ENCODE results near the gene UNC13A. TPM values are rescaled to one million over a fixed set of nuclear protein-coding genes. Genes with fewer than 3 reads are reported as not detected.

Gene UNC13A
- polyA plus RNA-seq, 1 of the 3 experiments (the other 2 are of a cell fraction): 0.38 TPM

DNA sequence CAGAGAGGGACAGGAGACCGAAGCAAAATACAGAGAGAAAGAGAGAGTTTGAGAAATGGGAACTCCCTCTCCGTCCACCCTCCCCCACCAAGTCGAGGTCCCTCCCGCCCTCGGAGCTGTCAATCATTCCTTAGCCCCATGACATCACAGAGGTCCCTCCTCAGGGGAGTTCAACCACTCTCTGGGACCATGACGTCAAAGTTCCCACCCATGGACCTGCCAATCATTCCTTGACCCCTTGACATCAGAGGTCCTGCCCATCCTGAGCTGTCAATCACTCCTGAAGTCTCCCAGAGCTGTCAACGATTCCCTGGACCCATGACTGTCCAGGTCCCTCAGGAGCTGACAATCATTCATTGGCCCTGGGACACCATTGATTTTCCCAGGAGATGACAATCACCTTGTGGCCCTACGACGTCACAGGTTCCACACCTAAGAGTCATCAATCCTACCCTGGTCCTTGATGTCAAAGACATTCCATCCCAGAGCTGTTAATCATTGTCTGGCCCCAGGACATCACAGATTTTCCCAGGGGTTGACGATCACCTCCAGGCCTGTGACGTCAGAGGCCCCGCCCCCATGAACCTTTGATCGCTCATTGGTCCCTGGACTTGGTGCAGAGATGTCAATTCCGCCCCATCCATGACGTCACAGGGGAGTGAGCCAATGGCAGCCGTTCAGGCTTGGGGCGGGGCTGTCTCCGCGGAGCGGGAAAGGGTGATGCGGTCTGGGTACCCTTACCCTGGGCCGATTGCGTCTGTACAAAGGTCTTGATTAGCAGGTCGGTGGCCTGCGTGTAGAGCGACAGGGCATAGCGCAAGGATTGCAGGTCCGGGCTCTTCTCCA lies 71.0 kb downstream of the UNC13A start:
- DNase-seq: peak; percentile 60
- CTCF ChIA-PET: no interaction called here
- H3K4me2 ChIP-seq: no peak overlapping the region

DNA sequence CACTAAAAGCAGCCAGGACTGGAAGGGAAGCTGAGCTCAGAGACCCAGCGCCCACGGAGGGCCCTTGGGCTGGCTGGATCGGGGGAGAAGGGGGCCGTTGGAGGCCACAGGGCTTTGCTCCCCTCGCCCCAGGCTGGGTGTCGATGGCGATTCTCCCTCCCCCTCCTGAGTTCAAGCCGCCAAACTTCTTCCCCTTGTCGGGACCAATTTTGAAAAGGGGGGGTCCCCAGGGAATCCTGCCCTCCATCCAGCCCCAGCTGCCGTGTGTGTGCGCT lies 71.5 kb downstream of the UNC13A start:
- Histone ChIP-seq H3K27me3 (ENCODE audit: insufficient read depth) (no peaks in the 10 kb centered on the region), H3K36me3 (replicated peaks in 1 of 2; ENCODE audit: control insufficient read depth in 1 of 2, insufficient read depth in 2 of 2, low read length in 1 of 2) (no peaks in the 10 kb centered on the region), H3K4me3 (ENCODE audit: low read depth in 2 of 2, low read length in 1 of 2) (no peak overlapping the region), H4K20me1 (ENCODE audit: insufficient read depth) (no peaks in the 10 kb centered on the region), H3K4me2 (no peak overlapping the region), H3F3A (replicated peaks; ENCODE audit: insufficient read depth) (no peaks in the 10 kb centered on the region), H2AFZ (ENCODE audit: low read depth) (no peak overlapping the region), H3K9me3 (no peaks in the 10 kb centered on the region), H3K79me2 (ENCODE audit: insufficient read depth) (no peaks in the 10 kb centered on the region), H3K27ac (ENCODE audit: low read depth in 2 of 2, low read length in 1 of 2) (no peak overlapping the region), H3K9ac (no peak overlapping the region), H3K9me2 (no peaks in the 10 kb centered on the region), H3K4me1 (ENCODE audit: control insufficient read depth in 1 of 2, insufficient read depth in 2 of 2, low read depth in 1 of 2, low read length in 1 of 2) (no peaks in the 10 kb centered on the region)
- ChIA-PET POLR2A (interaction anchor here (1.0 kb wide), 1 partner anchor 26 kb away, joined by 3 read pairs; no protein-coding TSS in a partner anchor), CTCF (no interaction called here)
- no peak for TF ChIP-seq RCOR1 (IDR thresholded peaks at IDR 0.05; ENCODE audit: low read length)
- no peak for TF ChIP-seq SIN3A (IDR thresholded peaks at IDR 0.05; ENCODE audit: borderline replicate concordance, low read depth, low read length)
- no peak for TF ChIP-seq NFIC (IDR thresholded peaks at IDR 0.05; ENCODE audit: borderline replicate concordance)
- no peak for TF ChIP-seq GATA2 (CRISPR knock-in tag; IDR thresholded peaks at IDR 0.05)
- TF ChIP-seq, protein P1, sequence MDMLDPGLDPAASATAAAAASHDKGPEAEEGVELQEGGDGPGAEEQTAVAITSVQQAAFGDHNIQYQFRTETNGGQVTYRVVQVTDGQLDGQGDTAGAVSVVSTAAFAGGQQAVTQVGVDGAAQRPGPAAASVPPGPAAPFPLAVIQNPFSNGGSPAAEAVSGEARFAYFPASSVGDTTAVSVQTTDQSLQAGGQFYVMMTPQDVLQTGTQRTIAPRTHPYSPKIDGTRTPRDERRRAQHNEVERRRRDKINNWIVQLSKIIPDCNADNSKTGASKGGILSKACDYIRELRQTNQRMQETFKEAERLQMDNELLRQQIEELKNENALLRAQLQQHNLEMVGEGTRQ (IDR thresholded peaks at IDR 0.05; ENCODE audit: borderline replicate concordance, low read depth, low read length): no peak
- TF ChIP-seq FOXJ3 (CRISPR knock-in tag; IDR thresholded peaks at IDR 0.05): no peak
- TF ChIP-seq EP300 (IDR thresholded peaks at IDR 0.05; ENCODE audit: borderline replicate concordance in 1 of 2, low read depth in 1 of 2, low read length in 1 of 2): no peak
- TF ChIP-seq SMC3 (IDR thresholded peaks at IDR 0.05; ENCODE audit: low read depth, low read length): no peak
- no peak for TF ChIP-seq YY1 (IDR thresholded peaks at IDR 0.05; ENCODE audit: low read depth)
- WGBS (ENCODE audit: low lambda C conversion rate): 66% methylated on average over 6 of the region's 11 CpGs
- no peak for DNase-seq

More for the DNA sequence above, 71.0 kb downstream of the UNC13A start:
- H3F3A ChIP-seq (replicated peaks; ENCODE audit: insufficient read depth): no peaks in the 10 kb centered on the region
- WGBS (ENCODE audit: low lambda C conversion rate): 84% methylated on average over 24 of the region's 28 CpGs
- H3K27ac ChIP-seq (ENCODE audit: low read depth in 2 of 2, low read length in 1 of 2): no peak overlapping the region
- H3K27me3 ChIP-seq (ENCODE audit: insufficient read depth): no peaks in the 10 kb centered on the region
- no peaks in the 10 kb centered on the region for H3K9me3 ChIP-seq
- no peaks in the 10 kb centered on the region for H3K4me1 ChIP-seq (ENCODE audit: control insufficient read depth in 1 of 2, insufficient read depth in 2 of 2, low read depth in 1 of 2, low read length in 1 of 2)
- H3K4me3 ChIP-seq (ENCODE audit: low read depth in 2 of 2, low read length in 1 of 2): no peak overlapping the region
- H3K36me3 ChIP-seq (replicated peaks in 1 of 2; ENCODE audit: control insufficient read depth in 1 of 2, insufficient read depth in 2 of 2, low read length in 1 of 2): no peaks in the 10 kb centered on the region
- no peak overlapping the region for H3K9ac ChIP-seq
- POLR2A ChIA-PET: interaction anchor here (1.0 kb wide), 1 partner anchor 26 kb away, joined by 3 read pairs; no protein-coding TSS in a partner anchor
- H3K79me2 ChIP-seq (ENCODE audit: insufficient read depth): no peaks in the 10 kb centered on the region
- H4K20me1 ChIP-seq (ENCODE audit: insufficient read depth): no peaks in the 10 kb centered on the region
- TF ChIP-seq CHD2 (IDR thresholded peaks at IDR 0.05; ENCODE audit: low read length, partially characterized antibody) (no peak), EZH2phosphoT487 (IDR thresholded peaks at IDR 0.05; ENCODE audit: borderline replicate concordance, low read depth) (no peak), GATA2 (CRISPR knock-in tag; IDR thresholded peaks at IDR 0.05) (no peak), MEF2A (IDR thresholded peaks at IDR 0.05; ENCODE audit: borderline replicate concordance, low read depth) (no peak), RFX5 (IDR thresholded peaks at IDR 0.05; ENCODE audit: low read length) (no peak), NFIC (IDR thresholded peaks at IDR 0.05; ENCODE audit: borderline replicate concordance) (no peak)
- TF ChIP-seq, protein P2, sequence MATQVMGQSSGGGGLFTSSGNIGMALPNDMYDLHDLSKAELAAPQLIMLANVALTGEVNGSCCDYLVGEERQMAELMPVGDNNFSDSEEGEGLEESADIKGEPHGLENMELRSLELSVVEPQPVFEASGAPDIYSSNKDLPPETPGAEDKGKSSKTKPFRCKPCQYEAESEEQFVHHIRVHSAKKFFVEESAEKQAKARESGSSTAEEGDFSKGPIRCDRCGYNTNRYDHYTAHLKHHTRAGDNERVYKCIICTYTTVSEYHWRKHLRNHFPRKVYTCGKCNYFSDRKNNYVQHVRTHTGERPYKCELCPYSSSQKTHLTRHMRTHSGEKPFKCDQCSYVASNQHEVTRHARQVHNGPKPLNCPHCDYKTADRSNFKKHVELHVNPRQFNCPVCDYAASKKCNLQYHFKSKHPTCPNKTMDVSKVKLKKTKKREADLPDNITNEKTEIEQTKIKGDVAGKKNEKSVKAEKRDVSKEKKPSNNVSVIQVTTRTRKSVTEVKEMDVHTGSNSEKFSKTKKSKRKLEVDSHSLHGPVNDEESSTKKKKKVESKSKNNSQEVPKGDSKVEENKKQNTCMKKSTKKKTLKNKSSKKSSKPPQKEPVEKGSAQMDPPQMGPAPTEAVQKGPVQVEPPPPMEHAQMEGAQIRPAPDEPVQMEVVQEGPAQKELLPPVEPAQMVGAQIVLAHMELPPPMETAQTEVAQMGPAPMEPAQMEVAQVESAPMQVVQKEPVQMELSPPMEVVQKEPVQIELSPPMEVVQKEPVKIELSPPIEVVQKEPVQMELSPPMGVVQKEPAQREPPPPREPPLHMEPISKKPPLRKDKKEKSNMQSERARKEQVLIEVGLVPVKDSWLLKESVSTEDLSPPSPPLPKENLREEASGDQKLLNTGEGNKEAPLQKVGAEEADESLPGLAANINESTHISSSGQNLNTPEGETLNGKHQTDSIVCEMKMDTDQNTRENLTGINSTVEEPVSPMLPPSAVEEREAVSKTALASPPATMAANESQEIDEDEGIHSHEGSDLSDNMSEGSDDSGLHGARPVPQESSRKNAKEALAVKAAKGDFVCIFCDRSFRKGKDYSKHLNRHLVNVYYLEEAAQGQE (IDR thresholded peaks at IDR 0.05; ENCODE audit: low read depth, low read length): no peak
- TF ChIP-seq, protein P3, sequence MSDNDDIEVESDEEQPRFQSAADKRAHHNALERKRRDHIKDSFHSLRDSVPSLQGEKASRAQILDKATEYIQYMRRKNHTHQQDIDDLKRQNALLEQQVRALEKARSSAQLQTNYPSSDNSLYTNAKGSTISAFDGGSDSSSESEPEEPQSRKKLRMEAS (IDR thresholded peaks at IDR 0.05; ENCODE audit: low read depth): no peak
- H3K9me2 ChIP-seq: no peaks in the 10 kb centered on the region
- no peak overlapping the region for H2AFZ ChIP-seq (ENCODE audit: low read depth)
